Astrocyte (in vitro differentiated cells and primary cell): ENCODE measurements around the gene MRNIP. TPM values are rescaled to one million over a fixed set of nuclear protein-coding genes. Genes with fewer than 3 reads are reported as not detected.

ENCODE experiments used
- DNase-seq: peaks from one replicate; pipeline ENCODE4 v3.0.0-alpha.2; 2010; ENCODE audit warnings: low read depth
- FAIRE-seq: peaks from 2 replicates; lab custom pipeline; 2011; peaks lifted over from hg19 to GRCh38; lab: Jason Lieb, UNC
- H2AFZ ChIP-seq: 2 replicates; pipeline ENCODE4 v1.6.0; 2012; ENCODE audit warnings: low read depth, low read length, inconsistent platforms
- H3K27ac ChIP-seq: 2 replicates; pipeline ENCODE4 v1.5.1; 2011; ENCODE audit warnings: low read depth, low read length, inconsistent platforms
- H3K27me3 ChIP-seq: 2 replicates; pipeline ENCODE4 v1.6.0; 2011; ENCODE audit warnings: low read length, inconsistent platforms; ENCODE audit not compliant: insufficient read depth
- H3K36me3 ChIP-seq: 2 replicates; pipeline ENCODE4 v1.5.1; 2011; ENCODE audit warnings: low read length, inconsistent platforms; ENCODE audit not compliant: insufficient read depth
- H3K4me1 ChIP-seq: 2 replicates; pipeline ENCODE4 v1.5.1; 2011; ENCODE audit warnings: low read length, inconsistent platforms; ENCODE audit not compliant: insufficient read depth
- H3K4me2 ChIP-seq: 2 replicates; pipeline ENCODE4 v1.6.0; 2012; ENCODE audit warnings: low read length, inconsistent platforms
- H3K4me3 ChIP-seq: 2 replicates; pipeline ENCODE4 v1.5.1; 2011; ENCODE audit warnings: low read depth, mild to moderate bottlenecking, low read length, inconsistent platforms; ENCODE audit not compliant: insufficient read depth
- H3K79me2 ChIP-seq: 2 replicates; pipeline ENCODE4 v1.6.0; 2012; ENCODE audit warnings: mild to moderate bottlenecking, low read length, inconsistent platforms; ENCODE audit not compliant: insufficient read depth
- H3K9ac ChIP-seq: 2 replicates; pipeline ENCODE4 v1.6.0; 2012; ENCODE audit warnings: mild to moderate bottlenecking, low read length, inconsistent platforms
- H3K9me3 ChIP-seq: 2 replicates; pipeline ENCODE4 v1.5.1; 2012; ENCODE audit warnings: low read depth, mild to moderate bottlenecking, low read length, inconsistent platforms; ENCODE audit not compliant: insufficient read depth
- H4K20me1 ChIP-seq: 2 replicates; pipeline ENCODE4 v1.6.0; 2012; ENCODE audit warnings: low read length, inconsistent platforms; ENCODE audit not compliant: insufficient read depth
- H3K27ac Mint-ChIP-seq: one replicate; pipeline ENCODE4 v1.8.0; 2021; ENCODE audit warnings: mild to moderate bottlenecking, mixed read lengths; ENCODE audit not compliant: unreplicated experiment
- H3K27me3 Mint-ChIP-seq: one replicate; pipeline ENCODE4 v1.8.0; 2021; ENCODE audit warnings: low read depth, mixed read lengths; ENCODE audit not compliant: unreplicated experiment
- H3K36me3 Mint-ChIP-seq: one replicate; pipeline ENCODE4 v1.8.0; 2021; ENCODE audit warnings: low read depth, mixed read lengths; ENCODE audit not compliant: unreplicated experiment
- H3K4me1 Mint-ChIP-seq: one replicate; pipeline ENCODE4 v1.8.0; 2021; ENCODE audit warnings: low read depth, mixed read lengths; ENCODE audit not compliant: unreplicated experiment
- H3K4me3 Mint-ChIP-seq: one replicate; pipeline ENCODE4 v1.8.0; 2021; ENCODE audit warnings: mild to moderate bottlenecking, moderate library complexity, mixed read lengths; ENCODE audit not compliant: unreplicated experiment
- H3K9me3 Mint-ChIP-seq: one replicate; pipeline ENCODE4 v1.8.0; 2021; ENCODE audit warnings: mild to moderate bottlenecking, mixed read lengths; ENCODE audit not compliant: unreplicated experiment
- CTCF ChIP-seq: IDR thresholded peaks from 2 replicates; pipeline ENCODE4 v1.5.1; 2011; ENCODE audit warnings: low read depth, mild to moderate bottlenecking, inconsistent platforms, low read length, moderate library complexity; ENCODE audit not compliant: insufficient read depth
- EZH2 ChIP-seq: IDR thresholded peaks from 2 replicates; pipeline ENCODE4 v1.6.1; 2012; ENCODE audit warnings: mild to moderate bottlenecking, low read length, inconsistent platforms; ENCODE audit not compliant: insufficient read depth
- total RNA-seq: library from RNA; stranded (reverse); gene quantifications from 2 replicates; pipeline ENCODE4 v1.2.1, GENCODE V29; 2021

The MRNIP gene
- total RNA-seq, 1 donor from 2014 or later = 20.7 TPM

GRCh38 chr5:179823937-179824744 lies 34.5 kb downstream of the MRNIP start:
- no peak overlapping the region for H3K4me3 ChIP-seq

GRCh38 chr5:179822444-179822990 lies 36.1 kb downstream of the MRNIP start:
- TF ChIP-seq EZH2 (no peak), CTCF (no peak)
- no peak overlapping the region for H3K27ac ChIP-seq
- DNase-seq = no peak
- H4K20me1 ChIP-seq = peaks cover 67% of the 10 kb centered on the region
- H3K9me3 ChIP-seq = no peaks in the 10 kb centered on the region
- Mint-ChIP-seq H3K36me3 (peaks cover 16% of the 10 kb centered on the region), H3K27me3 (no peaks in the 10 kb centered on the region), H3K9me3 (no peaks in the 10 kb centered on the region), H3K4me3 (peak overlapping the region; percentile 92), H3K27ac (peak overlapping the region; percentile 58), H3K4me1 (peaks cover 34% of the 10 kb centered on the region)
- peaks cover 39% of the 10 kb centered on the region for H3K4me1 ChIP-seq
- H3K27me3 ChIP-seq = no peaks in the 10 kb centered on the region
- FAIRE-seq = no peak
- peak overlapping the region; percentile 84 for H3K4me2 ChIP-seq
- no peak overlapping the region for H2AFZ ChIP-seq
- peaks cover 28% of the 10 kb centered on the region for H3K36me3 ChIP-seq
- peak overlapping the region; percentile 97 for H3K9ac ChIP-seq
- peaks cover 62% of the 10 kb centered on the region for H3K79me2 ChIP-seq
- H3K4me3 ChIP-seq = peak overlapping the region; percentile 74

More at GRCh38 chr5:179823937-179824744, 34.5 kb downstream of the MRNIP start:
- H3K36me3 ChIP-seq = peaks cover 41% of the 10 kb centered on the region
- no peak for TF ChIP-seq EZH2
- no peak for TF ChIP-seq CTCF
- FAIRE-seq (no peak), DNase-seq (no peak)
- peaks cover 22% of the 10 kb centered on the region for H3K36me3 Mint-ChIP-seq
- no peaks in the 10 kb centered on the region for H3K27me3 Mint-ChIP-seq
- H3K9me3 Mint-ChIP-seq = peaks cover 2% of the 10 kb centered on the region
- no peaks in the 10 kb centered on the region for H3K27me3 ChIP-seq
- H4K20me1 ChIP-seq = peaks cover 83% of the 10 kb centered on the region
- no peak overlapping the region for H3K9ac ChIP-seq
- no peak overlapping the region for H2AFZ ChIP-seq
- no peaks in the 10 kb centered on the region for H3K9me3 ChIP-seq
- peaks cover 73% of the 10 kb centered on the region for H3K79me2 ChIP-seq
- H3K4me1 Mint-ChIP-seq = peaks cover 37% of the 10 kb centered on the region
- no peak overlapping the region for H3K27ac ChIP-seq
- peak overlapping the region; percentile 47 for H3K4me3 Mint-ChIP-seq
- peaks cover 29% of the 10 kb centered on the region for H3K4me1 ChIP-seq
- peak overlapping the region; percentile 84 for H3K4me2 ChIP-seq
- peak overlapping the region; percentile 31 for H3K27ac Mint-ChIP-seq
